Urothelium cell line (cell line): ENCODE results near the gene ATP23.

Source experiments
- DNase-seq: peaks from one replicate; pipeline ENCODE4 v3.0.0; 2011; ENCODE audit warnings: low spot score, mixed read lengths
- FAIRE-seq: peaks from 2 replicates; lab custom pipeline; 2011; peaks lifted over from hg19 to GRCh38; lab: Jason Lieb, UNC

Gene ATP23

DNA sequence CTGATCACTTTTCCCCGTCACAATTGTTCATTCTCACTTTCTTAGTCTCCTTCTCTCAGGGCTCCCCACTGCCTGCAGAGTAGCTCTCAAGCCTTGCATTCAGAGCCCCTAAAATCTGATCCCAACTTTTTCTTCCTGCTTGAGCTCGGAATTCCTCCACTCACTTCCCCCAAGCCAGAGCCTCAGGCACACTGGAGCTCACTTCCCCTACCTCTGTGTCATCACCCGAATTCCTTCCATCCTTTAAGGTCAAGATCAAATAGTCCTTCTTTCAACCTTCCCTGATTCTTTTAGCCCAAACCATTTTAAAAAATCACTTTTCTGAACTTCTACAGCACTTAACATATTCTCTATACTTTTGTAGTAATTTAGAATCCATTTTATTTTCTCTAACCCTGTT lies 34.1 kb upstream of the ATP23 start:
- DNase-seq (no peak), FAIRE-seq (no peak)

DNA sequence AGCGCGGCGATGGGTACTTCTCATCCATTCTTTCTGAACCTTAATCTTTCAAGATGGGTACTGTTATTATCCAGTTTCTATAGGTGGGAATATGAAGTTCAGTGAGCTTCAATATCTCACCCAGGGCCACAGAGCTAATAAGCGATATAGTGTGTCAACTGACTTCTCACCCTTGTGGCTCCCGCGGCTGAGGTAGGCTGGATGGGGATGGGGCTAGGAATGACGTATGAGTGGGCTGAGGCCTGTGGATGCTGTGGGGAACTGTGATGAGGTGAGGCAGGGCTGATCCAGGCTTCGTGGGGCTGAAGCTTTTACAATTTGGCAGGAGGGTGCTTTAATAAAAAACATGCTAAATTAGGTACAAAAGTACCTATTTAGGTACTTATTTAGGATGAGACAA lies 32.9 kb upstream of the ATP23 start:
- FAIRE-seq = no peak
- DNase-seq = no peak

DNA sequence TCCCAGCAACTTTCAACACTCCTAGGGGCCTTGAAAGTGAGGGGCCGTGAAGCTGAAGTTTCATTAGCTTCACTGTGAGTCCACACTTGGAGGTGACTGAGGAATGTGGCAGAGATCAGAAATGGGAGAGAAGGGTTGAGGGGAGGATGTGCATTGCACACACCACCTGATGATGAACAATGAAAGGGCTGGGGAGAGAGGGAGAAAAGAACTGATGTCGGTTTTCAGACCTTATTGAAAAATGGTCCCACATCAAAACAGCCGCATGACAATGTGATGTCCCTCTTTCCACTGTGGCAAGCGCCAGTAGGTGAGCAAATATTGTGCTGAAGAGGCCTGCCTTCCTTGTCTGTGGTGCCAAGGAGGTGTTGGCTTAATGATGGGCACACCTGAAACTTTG lies 32.3 kb upstream of the ATP23 start:
- FAIRE-seq (no peak), DNase-seq (no peak)

DNA sequence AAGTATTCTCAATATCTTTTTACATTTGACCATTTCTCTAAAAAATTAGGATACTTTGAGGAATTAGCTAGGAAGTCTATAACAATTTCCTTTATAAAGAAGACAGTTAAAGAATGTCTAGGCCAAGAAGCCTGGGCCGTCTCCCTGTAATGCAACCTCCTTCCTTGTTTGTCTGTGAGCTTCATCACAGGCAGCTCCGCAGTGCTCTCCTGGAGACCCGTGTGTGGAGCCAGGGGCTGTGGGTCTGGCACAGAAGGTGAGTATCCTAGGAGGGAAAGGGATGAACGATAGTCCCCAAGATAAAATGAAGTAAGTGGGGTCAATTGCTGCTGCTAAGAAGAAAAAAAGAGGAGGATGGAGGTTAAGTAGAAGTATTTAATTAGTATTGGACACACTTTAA lies 31.8 kb upstream of the ATP23 start:
- no peak for DNase-seq
- FAIRE-seq = no peak

DNA sequence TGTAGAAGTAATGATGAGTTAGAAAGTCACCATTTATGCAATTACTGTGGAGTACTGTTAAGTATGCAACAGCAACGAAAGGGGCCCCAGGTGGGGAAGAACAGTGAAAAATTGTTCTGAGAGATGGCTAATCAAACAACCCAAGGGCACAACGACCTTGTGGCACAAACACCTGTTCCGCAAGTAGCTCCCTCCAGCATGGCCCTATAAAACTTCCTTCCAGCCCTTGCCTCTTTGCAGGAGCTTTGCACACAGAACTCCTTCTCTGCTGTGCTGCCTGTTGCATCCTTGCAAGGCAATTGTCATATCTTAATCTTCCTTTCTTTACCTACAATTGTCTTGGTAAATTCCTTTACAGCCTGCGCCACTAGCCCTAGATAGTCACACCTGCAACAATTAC lies 23.2 kb upstream of the ATP23 start:
- FAIRE-seq = no peak

DNA sequence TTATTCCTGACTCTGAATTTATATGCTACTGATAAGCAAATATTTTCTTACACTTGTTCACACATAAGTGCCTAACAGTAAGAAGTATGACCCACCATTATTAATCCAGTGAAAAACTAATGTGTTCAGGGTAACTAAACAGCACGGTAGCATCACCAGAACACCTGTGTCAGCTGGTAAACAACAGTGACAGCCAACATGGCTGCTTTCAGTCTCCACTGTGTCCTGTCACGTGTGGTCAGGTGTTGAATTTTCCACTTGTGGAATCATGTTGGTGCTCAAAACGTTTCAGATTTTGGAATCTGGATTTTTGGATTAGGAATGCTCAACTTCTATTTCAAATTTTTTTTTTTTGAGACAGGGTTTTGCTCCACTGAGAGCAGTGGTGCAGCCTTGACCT lies 14.3 kb upstream of the ATP23 start:
- FAIRE-seq = no peak

More for the DNA sequence above, 23.2 kb upstream of the ATP23 start:
- no peak for DNase-seq

DNA sequence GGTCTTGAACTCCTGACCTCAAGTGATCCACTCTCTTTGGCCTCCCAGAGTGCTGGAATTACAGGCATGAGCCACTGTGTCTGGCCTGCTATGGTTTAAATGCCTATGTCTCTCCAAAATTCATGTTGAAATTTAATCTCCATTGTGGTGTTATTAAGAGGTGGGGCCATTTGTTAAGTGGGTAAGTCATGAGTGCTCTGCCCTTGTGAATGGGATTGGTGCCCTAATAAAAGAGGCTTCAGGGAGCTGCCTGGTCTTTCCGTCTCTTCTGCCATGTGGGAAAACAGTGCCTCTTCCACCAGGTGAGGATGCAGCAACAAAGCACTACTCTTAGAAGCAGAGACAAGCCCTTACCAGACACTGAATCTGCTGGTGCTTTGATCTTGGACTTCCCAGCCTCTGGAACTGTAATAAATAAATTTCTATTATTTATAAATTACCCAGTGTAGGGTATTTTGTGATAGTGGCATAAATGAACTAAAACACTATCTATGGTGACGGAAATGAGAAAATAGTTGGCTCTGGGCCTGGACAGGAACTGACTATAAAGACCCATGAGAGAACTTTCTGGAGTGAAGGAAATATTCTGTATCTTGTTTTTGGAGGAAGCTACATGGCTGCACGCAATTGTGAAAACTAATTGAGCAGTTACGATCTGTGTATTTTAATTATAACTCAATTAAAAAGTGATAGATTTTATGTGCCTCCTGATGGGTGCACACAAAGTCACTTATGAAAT lies 12.1 kb upstream of the ATP23 start:
- no peak for FAIRE-seq
- DNase-seq = no peak

More for the DNA sequence above, 14.3 kb upstream of the ATP23 start:
- no peak for DNase-seq

DNA sequence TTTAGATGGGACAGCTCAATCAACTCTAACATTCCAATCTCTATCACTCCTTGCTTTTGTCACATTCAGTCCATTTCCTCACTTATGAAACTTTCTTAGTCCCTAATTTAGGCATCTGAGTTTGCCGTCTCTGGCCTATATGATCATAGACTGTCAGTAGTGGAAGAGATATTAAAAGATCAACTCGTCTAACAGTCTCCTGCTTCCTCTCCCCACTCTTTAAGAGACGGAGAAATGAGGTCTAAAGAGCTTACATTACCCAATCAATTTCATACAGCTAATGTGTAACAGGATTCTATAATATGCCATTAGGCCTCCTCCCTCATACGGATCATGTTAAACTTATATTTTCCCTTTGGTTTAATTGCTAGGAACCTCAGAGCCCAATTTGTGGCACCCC lies 6.5 kb upstream of the ATP23 start:
- no peak for DNase-seq
- FAIRE-seq = no peak

DNA sequence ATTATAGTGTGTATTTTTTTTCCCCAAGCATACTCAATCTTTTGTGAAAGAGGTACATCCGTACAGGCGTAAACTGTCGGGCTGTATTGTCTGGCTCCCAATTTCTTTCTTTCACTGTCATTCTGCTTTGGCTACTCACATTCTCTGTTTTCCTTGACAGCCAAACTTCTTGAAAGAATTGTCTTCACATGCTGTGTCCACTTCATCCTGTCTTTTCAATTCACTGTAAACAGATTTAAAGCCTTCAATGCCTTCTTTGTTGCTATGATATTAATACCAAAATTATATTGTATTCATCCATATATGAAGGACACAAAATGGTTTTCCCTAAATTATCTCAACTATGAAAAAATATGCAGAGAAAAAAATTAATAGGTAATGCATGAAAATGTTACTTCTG lies 6.0 kb upstream of the ATP23 start:
- no peak for DNase-seq
- FAIRE-seq = no peak

DNA sequence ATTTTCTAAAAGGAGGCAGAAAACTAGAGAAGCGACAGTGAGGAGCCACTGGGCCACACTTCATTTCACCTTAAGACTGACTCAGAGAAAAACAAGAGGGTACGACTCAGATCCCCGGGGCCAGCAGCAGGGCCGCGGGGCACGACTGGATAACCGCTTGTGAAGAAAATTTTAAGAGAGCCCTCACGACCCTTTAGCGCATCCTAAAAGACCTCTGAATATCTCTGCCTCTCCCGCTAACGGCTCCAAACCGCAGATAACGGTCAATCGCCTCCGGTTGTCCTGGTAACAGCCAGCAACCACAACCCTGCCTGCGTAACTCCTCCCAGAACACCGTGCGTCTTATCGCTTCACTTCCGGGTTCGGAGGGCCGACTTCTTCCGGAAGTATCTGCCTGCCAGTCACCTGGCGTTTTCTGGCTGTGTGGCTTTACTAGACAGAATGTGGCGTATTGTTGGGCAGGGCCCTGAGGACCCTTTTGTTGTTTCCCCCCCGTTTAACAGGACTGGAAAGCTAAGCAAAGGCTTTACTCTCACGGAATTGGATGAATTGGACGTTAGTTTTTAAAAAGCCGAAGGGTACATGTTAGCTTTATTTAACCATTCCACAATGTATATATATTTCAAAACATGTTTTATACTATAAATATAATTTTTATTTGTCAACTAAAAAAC lies 5.4 kb upstream of the ATP23 start:
- DNase-seq = peak; percentile 93
- FAIRE-seq = peak; percentile 62

DNA sequence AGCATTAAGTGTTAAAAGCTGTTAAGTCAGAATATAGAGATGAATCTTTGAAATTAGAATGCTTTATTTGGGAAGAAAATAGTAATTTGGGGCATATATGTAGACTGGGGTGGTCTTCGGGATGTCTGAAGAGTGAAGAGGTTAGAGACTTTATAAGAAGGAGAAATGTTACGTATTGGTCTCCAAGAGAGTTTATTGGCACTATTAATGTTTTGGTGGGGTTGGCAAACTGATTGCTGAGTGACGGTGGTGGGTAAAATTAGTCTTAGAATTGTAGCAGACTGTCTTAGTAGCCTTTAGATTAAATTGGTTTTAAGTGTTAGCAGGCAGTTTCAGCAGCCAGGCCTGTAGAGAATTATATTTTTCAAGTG lies 4.9 kb upstream of the ATP23 start:
- FAIRE-seq (no peak), DNase-seq (no peak)

DNA sequence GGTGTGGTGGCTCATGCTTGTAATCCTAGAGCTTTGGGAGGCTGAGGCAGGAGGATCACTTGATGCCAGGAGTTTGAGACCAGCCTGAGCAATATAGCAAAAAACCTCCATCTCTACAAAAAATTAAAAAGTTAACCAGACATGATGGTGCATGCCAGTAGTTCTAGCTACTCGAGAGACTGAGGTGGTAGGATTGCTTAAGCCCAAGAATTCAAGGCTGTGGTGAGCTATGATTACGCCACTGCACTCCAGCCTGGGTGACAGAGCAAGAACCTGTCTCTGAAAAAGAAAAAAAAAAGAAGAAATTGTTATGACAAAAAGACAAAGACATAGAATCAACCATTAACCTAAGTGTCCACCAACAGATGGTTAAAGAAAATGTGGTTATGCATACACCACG lies 2.1 kb upstream of the ATP23 start:
- no peak for FAIRE-seq
- no peak for DNase-seq

DNA sequence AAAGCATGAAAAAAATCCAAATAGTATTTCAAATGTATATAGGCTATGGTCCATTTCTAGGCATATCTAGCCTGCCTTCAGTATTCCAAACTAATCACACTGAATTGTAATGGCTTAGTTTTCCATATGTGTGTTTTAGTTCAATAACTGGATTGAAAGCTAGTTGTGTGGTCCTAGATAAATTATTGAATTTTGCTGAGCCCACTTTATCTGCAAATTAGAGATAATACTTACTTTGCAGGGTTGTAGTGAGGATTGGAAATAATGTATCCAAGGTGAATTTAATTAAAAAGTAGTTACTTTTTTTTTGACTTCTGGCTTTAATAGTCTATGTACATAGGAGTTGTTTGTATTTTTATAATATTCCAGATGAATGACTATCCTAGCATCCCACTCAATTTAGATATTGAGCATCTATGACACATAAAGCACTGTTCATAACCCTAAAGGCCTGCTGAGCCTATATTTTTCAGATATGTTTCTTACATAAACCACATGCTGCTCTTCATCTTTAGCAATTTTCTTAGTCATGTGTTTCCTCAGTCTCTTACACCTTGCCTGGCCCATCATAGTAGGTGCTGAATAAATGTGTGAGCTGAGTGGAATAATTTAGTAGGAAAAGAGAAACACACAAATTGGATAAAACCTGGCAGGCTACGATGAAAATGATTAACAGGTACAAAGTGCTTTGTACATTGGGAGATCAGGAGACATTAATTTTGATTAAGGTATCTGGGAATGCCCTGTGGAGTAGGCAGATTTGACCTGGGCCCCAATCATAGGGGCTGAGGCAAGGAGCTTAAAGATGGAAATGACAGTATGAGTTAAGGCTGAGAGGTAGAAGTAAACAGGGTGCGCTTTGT lies 1.1 kb upstream of the ATP23 start:
- no peak for DNase-seq
- no peak for FAIRE-seq

DNA sequence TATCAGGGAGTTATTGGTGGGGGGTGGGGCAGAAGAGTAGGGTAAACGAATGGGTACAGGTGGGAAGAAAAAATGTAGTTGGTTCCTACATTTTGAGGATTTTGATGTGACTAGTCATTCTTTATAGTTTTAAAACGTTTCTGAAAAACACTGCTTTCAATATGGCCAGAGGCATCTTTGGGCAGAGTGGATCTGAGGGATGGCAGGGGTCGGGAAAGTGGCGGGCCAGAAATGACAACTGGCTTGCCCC lies 527 bp upstream of the ATP23 start:
- FAIRE-seq = no peak
- no peak for DNase-seq

DNA sequence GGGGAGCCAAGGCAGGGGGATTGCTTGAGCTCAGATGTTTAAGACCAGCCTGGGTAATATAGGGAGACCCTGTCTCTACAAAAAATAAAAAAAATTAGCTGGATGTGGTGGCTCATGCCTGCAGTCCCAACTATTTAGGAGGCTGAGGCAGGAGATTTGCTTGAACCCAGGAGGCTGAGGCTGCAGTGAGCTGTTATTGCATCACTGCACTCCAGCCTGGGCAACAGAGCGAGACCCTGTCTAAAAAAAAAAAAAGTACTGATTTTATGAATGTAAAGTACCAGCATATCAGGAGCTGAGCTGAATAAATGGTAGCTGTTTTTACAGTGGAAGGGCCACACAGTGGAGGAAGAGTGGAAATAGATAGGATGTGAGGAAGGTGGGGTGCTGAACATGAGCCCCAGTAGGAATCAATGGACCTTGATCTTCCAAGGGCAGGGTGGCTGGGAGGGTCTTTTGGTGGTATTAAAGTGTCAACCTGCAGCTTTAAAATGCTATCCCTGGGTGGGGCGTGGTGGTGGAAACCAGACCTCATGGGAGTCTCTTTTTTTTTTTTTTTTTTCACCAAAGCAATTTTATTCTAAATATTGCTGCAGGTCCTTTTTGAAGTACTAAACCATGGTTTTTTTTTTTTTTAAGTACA lies 2.2 kb downstream of the ATP23 start:
- DNase-seq = no peak
- FAIRE-seq = no peak

DNA sequence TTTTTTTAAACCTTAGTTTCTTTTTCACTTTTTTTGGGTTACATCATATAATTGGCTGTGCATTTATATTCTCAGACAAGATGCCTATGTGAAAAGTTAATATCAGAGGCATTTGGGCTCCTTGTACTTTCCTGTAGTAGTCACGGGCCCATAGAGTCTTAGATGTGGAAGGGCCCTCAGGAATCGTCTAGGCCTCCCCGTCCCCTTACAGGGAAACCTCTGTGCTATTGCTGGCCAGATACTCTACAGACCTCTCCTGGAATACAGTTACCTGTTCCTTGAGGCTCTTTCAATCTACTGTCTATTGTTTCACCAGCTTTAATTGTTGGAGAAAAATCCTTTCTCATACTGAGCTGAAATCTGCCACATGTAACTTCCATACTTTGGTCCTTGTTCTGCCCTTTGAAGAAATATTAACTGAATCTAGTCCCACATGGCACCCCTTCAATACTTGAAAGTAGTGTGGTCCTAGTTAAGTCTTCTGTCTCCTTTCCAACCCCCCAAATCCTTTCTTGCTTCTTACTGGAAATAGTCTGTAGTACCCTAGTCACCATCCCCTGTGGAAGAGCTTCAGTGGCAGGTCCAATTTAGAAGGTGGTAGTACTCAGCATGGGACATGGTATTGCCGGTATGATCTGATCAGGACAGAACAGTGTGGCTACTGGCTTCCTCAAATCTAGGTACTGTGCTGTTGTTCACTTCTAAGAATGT lies 3.1 kb downstream of the ATP23 start:
- DNase-seq (no peak), FAIRE-seq (no peak)

DNA sequence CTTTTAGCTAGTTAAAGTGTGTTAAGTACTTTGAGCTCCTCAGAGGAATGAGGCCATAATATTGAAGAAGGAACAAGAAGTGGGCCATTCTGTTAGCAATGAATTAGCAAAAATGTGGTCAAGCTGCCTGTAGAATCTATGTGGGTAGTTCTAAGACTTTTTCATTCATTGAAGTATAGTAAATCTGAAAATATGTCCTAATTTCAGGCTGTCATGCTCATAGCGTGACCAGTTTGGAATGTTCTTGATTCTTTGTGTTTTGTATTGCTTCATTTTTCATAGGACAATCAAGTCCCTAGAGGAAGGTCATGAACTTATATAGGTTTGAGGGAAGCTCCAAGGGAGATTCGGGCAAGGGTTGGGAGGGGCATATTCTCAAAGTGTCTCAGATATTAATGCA lies 11.4 kb downstream of the ATP23 start:
- FAIRE-seq (no peak), DNase-seq (no peak)

DNA sequence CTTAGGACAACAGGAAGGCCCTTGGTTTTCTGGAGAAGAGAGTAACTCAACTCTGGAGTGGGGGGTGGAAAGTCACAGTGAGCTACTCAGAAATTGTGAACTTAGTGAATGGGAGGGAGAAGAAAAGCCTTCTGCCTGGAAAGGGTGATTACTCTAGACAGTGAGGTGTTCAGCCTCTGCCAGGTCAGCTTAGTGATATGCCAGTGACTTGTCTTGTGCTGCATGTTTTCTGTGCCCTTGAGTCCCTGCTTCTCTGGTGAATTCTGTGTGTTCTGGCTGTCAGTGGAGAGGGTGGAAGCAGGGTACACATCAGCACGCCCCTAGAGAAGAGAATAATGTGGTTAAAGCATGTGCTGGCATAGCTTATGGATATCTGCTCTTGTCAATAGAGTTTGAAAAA lies 13.4 kb downstream of the ATP23 start:
- no peak for FAIRE-seq
- no peak for DNase-seq

DNA sequence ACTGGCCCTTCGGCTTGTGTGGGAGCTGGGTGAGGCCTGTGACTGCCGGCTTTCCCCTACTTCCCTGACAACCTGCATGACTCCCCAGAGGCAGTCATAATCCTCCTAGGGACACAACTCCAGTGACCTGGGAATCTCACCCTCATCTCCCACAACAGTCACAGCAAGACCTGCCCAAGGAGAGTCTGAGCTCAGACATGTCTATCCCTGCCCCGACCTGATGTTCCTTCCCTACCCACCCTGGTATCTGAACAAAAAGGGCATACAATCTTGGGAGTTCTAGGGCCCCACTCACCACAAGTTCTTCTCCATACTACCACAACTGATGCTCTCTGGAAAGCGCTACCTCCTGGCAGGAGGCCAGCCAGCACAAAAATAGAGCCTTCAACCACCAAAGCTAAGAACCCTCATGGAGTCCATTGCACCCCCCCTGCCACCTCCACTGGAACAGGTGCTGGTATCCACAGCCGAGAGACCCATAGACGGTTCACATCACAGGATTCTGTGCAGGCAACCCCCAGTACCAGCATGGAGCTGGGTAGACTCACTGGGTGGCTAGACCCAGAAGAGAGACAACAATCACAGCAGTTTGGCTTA lies 16.8 kb downstream of the ATP23 start:
- no peak for FAIRE-seq
- DNase-seq = no peak

DNA sequence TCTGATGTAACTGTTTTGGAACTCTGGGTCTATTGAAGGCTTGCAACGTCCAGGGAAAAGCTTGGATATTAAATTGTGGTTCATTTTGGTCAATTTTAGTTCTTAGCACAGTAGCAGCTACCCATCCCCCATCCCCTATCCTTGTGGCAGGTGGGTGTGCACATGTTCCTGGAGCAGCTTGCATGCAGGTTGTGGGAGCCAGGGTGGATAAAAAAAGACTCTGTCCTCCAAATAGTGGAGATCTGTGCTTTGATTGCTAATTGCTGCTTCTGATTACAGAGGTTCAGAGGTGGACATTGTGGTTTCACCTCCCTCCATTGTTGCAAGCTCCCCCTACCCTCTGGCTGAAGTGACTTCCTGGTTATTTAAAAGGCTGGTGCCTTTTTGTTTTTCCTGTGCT lies 23.1 kb downstream of the ATP23 start:
- DNase-seq = no peak
- no peak for FAIRE-seq

DNA sequence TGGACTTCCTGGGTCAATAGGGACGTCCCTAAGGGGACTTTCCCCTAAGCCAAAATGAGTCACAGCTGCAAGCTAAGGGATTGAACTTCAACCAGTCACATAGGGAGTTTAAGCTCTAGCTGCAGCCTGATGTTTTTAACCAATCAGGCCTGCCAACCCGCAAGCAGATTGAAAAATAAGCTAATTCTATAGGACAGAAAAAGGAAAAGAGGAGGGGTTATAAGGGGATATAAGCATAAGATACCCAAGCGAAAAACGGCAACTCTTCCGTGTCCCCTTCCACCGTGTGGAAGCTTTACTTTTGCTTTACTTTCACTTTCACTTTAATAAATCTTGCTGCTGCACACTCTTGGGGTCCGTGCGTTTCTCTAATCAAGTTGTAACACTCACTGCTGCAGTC lies 24.4 kb downstream of the ATP23 start:
- no peak for DNase-seq
- FAIRE-seq = no peak
